Activated CD4-positive, alpha-beta T cell treated with anti-CD3 and anti-CD28 coated beads, Interleukin-2, amount 50 U/mL, for 24 hours (primary cell): ENCODE results near the gene USP10.

ENCODE experiments used
- DNase-seq, 2 donors: peaks; one replicate each; pipeline ENCODE4 v3.0.0-alpha.2; 2020; ENCODE audit warnings: low read depth in 1 of 2, low spot score in 1 of 2

The USP10 gene

DNA sequence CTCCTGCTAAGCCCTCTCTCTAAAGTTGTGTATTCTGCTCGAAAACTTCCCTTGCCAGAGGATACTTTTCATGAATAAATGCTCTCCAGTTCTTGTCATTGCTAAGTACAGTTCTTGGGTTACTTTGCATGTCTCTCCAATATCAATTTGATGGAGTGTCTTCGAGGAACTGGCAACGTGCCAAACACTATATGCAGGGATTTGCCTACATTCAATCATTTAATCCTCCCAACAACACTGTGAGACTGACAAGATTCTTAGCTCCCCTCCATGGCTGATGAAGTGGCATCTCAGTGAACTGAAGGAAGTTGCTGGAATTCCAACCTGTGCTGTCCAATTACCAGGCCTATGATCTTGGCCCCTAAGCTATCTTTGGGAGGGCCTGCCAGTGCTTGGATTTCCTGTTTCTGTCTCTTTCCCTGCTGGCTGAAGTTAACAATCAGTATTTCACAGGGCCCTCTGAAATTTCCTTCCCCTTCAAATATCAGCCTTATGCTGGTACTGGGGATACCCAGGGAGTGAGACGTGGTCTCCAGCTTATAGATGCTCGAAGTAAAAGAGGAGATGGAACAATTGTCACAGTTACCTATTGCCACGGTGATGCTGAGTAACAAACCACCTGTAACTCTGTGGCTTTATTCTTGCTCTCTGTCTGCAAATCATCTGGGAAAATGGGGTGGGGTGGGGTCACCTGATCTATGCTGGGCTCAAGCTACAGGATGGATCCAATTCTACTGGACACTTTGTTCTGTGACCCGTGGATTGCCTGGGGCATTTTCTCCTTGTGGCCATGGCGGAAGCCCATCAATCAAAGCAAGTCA, 100.6 kb downstream of the USP10 start:
- DNase-seq = no peak

DNA sequence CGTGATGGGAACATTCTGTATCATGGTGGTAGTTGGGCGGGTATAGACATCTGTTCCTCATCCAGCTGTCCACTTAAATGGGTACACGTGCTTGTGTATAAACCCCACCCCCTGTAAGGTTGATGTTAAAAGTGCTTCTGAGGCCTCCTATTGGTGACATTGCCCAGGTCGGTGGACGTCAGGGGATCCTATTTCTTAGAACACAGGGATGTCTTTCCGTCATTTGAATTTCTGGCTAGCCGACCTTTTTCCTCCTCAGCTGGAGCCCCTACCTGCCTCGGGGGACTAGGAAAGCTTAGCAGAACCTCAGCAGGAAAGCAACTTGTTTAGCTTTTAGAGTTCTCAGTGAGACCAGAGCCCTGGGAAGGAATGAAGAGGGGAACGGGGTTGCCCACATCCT, 103.3 kb downstream of the USP10 start:
- no peak for DNase-seq

DNA sequence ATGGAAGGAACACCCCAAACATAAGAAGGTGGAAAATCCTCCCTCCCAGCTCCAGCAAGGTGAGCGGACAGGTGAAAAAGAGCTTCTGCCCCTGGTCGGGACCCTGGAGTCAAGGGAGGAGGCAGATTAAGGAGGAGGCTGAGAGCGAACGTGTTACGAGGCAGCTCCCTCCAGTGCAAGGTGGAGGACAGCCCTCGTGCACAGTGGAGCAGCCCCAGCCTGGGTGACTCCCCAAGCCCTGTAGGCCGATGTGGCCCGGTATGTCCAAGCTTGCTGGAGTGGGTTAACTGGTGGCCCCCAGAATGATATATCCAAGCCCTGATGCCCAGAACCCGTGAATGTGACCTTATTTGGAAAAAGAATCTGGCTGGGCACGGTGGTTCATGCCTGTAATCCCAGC, 104.5 kb downstream of the USP10 start:
- no peak for DNase-seq

DNA sequence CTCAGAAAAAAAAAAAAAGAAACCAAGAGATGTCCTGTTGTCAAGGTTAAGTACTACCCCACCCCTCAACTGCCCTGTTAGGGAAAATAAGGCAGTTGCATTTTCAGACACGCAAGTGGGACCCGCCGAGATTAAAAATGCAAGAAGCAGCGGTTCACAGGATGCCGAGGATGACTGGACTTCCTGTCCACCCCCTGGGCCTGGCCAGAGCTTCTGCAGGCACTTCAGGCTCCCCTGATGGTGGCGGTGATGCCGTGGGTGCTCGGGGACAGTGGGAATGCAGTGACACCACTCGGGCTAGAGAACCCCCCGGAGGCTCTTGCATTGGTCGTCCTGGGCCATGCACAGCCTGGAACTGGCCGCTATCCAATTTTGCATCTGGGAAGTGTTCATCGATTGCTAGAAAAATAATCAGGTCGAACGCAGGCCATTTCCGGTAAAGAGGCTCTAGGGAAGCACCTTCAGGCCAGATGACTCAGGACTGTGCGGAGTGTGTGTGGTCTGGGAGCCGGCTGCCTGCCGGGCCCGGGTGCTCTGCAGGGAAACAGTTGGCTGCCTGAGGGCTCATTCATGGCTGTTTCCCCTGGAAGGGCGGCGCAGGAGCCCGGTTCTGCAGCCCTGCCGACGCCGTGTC, 106.6 kb downstream of the USP10 start:
- no peak for DNase-seq

DNA sequence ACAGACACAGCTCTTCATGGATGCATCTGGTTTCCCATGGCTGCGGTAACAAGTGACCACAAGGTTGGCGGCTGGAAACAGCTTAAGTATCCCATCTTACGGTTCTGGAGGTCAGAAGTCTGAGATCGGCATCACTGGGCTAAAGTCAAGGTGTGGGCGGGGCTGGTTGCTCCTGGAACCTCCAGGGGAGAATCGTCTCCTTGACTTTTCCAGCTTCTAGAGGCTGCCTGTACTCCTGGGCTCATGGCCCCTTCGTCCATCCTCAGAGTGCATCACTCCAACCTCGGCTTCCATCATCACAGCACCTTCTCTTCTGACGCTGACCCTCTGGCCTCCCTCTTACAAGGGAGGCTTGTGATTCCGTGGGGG, 107.1 kb downstream of the USP10 start:
- no peak for DNase-seq

DNA sequence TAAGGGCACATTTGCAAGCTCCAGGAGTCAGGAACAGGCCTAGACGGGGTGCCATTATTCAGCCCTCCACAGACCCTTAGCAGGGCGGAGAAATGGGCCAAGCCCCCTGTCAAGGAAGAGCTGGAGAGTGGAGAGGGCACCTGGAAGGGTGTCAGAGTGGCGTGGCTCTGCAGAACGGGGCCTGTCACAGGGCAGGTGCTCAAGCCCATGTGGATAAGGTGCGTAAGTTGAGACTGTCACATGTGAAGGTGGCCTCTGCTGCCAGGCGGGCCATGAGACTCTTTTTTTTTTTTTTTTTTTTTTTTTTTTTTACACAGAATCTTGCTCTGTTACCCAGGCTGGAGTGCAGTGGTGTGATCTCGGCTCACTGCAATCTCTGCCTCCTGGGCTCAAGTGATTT, 108.0 kb downstream of the USP10 start:
- DNase-seq = no peak

DNA sequence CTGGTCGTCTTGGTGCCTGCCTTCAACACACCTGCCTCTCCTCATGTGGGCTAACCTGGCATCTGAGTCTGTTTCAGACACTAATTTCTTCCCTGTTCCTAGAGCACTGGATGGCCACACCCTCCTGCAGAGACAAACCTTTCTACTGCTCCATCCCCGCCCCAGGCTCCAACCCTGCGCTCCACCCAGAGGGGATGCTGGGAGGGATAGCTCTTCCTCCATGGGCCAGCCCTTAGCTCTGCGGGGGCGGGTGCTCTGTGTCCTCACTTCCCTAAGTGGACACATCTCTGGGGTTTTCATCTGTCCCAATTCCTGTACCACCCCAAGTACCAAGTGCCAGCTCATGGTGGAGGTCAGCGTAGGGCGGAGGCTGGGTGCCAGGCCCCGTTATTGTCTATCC, 109.0 kb downstream of the USP10 start:
- no peak for DNase-seq

DNA sequence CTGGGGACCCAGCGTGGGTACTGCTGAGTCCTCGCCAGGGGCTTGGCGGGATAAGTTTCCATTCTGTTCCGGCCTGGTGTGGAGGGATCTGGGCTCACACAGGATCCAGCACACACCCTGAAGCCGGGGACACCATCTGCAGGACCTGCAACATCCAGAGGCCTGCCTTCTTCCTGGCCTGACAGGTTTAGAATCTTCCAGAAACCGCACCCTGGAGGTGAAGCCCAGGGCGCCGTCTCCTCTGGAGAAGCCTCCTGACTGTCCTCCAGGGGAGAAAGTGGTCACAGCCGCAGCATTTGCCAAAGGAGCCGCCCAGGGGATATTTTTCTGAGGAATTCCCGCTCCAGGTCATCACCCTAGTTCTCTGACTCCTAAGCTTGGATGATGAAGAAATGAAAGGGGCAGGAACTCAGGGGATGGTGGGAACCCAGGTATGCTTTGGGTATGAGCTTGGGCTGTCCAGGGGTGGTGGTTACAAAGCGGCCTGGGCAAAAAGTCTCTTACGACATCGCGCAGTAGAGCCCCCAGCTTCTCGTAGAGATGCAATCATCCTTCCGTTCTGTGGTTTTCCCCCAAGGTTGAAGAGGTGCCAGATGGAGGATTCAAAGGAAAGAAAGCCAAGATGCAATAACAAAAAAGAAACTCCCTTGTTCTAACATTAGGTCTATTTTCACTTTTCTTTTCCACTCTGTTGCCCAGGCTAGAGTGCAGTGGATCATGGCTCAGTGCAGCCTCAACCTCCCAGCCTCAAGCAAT, 110.9 kb downstream of the USP10 start:
- peak in 1 of 2 donors; percentile 20 for DNase-seq

DNA sequence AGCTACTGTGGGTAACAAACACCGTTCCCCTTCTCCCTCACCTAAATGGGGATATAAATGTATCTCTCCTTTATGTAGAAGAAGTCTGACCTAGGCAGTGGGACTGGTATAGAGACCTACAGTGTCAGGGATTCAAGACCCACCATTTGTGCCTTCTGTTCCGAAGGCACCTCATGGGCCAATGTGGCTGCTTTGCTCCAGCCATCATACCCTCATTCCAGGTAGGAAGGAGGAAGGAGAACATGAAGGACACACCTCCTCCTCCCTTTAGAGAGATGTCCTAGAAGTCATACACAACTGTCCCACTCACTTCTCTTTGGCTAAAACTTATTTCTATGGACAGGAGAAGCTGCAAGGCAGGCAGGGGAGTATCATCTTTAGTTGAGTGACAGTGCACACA, 111.7 kb downstream of the USP10 start:
- no peak for DNase-seq

DNA sequence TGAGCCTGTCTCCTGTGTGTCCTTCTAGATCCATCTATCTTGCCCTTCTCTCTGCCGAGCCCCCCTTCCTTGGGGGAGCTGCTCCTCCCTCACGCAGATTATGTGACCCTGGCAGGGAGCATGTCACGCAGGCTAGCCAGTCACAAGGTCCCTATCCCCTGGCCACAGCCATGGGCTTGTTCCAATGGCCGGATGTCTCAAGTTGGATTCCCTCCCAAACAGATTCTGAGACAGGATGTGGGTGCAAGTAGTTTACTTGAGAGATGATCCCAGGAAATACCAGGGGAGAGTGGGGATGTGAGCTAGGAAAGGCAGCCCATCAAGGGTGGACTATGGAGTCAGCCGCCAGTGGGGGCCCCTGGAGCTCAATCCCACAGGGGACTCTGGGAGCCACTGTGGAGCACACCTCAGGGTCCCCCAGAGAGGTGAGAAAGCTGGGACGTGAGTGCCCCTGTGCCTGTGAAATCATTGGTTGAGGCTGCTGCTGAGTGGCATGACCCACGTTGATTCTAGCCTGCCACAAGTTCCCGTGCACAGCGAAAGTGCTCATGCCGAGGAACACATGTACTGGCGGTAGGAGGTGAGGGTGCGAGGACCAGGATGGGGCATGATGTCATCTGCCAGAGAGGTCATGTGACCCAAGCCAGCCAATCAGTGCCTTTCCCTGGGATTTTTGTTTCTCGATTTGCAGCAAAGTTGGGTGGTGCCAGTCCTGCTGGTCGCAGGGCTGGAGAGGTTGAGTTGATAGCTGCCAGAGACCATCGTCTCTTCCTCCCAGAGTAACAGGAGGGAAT, 113.5 kb downstream of the USP10 start:
- no peak for DNase-seq

DNA sequence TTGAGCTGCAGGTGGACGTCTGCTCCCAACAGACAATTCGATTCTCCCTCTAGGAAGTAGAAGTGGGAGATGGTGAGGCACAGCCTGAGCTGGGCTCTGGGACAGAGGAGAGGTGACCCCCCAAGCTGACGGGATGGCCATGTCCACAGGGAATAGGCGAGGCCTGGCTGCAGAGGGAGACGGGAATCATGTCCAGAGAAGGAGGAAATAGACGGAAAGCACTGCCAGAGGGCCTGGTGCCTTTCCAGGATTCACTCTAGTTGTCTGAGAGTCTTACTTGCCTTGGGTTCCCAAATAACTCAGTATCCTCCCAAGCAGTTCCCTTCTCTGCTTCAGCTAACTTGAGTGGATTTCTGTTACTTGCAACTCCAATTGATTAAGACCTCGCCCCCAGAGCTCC, 115.7 kb downstream of the USP10 start:
- no peak for DNase-seq

DNA sequence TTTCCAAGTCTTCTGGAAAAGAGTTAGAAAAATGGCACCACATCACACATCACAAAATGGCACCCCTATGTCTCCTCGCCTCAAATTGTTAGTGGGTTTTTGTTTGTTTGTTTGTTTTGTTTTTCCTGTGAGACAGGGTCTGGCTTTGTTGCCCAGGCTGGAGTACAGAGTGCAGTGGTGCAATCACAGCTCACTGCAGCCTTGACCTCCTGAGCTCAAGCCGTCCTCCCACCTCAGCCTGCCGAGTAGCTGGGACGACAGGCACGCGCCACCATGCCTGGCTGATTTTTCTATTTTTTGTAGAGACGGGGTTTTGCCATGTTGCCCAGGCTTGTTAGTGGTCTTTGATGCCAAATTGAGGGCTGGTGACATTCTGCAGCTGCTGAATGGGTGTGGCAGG, 116.2 kb downstream of the USP10 start:
- DNase-seq = no peak

DNA sequence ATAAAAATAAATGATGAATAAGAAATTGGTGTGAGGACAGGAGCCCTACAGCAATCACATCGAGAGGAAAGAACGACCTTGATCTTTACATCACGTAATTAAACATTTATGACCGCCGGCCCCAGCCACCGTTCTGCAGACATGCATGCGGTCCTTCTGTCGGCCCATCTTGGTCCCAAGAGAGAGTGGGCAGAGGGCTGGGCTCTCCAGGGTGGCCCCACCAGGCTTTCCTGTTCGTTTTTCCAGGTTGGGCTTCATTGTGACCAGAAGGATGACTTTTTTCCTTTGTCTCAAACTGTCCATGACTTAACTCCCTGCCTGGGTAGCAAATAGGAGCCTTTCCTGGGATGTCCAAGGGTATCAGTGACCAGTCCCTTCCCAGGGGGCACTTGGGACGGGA, 116.7 kb downstream of the USP10 start:
- DNase-seq = no peak

DNA sequence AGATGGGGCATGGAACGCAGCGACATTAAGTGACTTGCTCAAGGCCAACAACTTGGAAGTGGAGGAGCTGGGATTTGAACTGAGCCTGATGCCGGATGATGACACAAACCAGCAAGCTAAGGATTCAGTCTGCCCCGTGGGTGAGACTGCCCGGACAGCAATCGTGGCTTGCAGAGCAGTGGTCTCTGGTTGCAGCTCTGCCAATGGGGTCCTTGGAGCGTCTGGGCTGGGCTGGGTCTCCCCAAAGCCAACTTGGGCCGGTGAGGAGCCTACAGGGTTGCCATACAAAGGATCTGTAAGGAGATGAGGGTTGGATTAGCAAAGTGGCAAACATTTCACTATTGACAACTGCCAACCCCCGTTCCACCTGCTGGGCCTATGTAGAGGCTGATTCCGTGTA, 117.4 kb downstream of the USP10 start:
- DNase-seq = no peak

DNA sequence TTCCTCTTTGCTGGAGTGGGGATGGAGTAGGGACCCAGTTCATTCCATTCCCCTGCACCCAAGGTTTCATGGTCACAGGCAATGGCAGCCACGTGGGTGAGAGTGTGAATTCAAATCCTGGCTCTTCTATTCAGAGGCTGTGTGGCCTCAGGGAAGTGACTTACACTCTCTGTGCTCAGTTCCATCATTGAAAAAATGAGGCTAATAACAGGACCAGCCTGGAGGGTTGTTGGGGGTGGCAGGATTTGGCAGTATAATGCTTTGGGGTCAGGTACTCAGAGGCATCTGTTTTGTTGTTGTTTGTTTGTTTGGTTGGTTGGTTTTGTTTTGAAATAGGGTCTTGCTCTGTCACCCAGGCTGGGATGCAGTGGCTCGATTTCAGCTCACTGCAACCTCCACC, 117.8 kb downstream of the USP10 start:
- DNase-seq = no peak

DNA sequence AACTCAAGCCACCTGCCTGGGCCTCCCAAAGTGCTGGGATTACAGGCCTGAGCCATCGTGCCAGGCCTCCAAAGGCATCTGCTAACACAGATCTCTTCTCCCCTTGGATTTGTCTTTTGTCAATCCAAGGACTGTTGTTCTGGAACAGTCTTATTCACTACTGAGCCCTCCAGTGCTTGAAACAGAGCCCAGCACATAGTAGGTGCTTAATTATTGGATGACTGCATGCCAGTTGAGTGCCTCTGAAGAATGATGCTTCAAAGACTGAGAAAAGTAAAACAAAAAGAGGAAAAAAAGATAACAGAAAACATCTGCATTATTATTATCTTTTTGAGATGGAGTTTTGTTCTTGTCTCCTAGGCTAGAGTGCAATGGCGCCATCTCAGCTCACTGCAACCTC, 118.3 kb downstream of the USP10 start:
- DNase-seq = no peak

DNA sequence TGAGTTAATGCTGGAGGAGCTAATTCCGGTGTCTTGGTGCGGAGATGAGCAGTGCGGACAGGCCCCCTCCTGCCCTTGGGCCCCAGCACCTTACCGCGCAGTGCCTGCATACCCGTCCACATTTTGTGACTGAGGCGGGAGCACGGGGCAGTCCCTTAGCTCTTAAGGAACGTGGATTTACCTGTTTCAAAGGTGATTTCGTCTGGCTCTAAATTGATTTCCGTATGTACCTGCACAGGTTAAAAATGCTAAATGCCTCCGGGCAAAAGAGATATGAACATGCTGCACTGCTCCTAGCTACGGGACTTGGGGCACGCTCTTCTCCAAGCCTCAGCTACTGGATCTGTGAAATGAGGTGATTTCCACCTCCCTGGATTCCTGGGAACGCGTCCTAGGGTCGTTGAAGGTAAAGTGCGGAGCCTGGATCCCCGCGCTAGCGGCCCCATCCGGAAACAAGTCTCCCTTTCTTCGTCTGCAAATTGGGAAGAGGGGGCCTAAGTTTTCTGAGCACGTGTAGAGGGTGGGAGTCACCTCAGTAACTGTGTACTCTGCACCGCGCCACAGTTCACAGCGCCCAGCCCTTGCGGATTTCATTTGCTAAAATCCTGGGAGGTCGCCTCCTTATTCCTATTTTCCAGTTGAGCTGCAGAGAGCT, 119.3 kb downstream of the USP10 start:
- no peak for DNase-seq

DNA sequence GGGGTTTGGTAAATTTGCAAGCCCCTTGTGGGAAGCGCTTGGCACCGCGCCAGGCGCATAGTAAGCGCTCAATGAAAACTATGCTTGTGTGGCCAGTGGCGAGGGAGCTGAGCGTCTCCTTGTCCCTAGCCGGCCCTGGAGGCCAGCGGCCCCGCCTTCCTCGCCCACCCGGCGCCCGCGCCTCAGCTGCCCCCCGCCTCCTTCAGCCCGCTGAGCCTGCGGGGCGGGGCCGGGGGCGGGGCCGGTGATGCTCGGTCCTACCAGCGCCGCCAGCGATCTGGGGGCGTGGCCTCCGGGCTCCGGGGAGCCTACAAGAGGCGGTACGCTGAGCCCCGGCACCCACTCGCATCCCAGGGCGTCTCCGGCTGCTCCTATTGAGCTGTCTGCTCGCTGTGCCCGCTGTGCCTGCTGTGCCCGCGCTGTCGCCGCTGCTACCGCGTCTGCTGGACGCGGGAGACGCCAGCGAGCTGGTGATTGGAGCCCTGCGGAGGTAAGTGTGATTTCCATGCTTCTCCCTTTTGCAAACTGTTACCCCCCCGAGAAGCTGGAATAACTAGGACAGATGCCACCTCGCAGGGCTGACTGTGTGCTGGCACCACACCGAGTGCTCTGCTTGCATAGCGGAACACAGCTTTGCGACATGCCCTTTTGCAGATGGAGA, 120.0 kb downstream of the USP10 start, which contains the start of gene CRISPLD2:
TSS of gene CRISPLD2 (plus strand) at position 342 of the 661 bp plus-strand sequence. CDS start 18,511 bp downstream, outside the sequence.
- peak; percentile 63 to 77 for DNase-seq

DNA sequence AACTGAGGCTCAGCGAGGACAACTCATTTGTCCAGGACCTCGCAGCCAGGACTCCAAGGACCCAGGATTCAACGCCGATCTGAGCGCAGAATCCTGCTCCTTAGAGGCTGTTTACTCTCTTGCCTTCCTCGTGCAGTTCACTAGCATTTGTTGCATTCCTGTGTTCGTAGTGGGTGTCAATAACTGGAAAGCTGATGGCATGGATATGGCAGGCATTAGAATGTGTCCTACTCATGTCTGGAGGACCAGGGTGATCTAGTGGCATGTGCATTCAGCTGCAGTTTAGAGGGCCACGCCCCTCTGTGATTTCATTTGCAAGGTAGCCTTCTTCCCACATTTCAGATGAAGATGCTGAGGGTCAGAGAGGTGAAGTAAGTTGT, 120.5 kb downstream of the USP10 start:
- no peak for DNase-seq

DNA sequence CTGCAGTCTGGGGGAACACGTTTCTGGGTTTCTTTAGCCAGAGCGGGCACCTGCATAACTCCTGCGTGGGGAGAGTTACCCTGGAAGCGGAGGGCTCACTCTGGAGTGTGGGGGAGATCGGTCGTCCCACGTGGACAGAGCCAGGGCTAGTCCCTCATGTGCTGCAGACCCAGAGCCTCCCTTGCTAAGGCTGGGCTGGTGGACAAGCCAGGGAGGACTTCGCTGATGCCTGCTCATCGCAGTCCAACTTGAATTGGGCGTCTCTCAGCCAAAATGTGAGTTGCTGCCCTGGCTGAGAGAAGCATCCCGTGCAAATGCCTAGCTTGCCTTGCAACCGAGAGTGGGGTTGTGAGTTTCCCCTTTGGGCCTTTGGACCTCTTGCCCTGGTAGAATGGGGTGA, 121.0 kb downstream of the USP10 start:
- DNase-seq = no peak
